HL-60 (cell line): ENCODE results near the gene INPP5E.

Source experiments
- DNase-seq, 2 experiments: peaks; one replicate each; pipeline ENCODE4 v3.0.0-alpha.2; 2010 to 2020; ENCODE audit warnings: low read depth in 1 of 2, low spot score in 1 of 2
- H3K27ac ChIP-seq: fragments of 250-450 bp; sonication (Bioruptor Pico); replicated peaks from 2 replicates; pipeline ENCODE4 v1.5.1; 2020; ENCODE audit warnings: mild to moderate bottlenecking, moderate library complexity
- H3K27me3 ChIP-seq: fragments of 250-450 bp; sonication (Bioruptor Pico); 2 replicates; pipeline ENCODE4 v1.5.1; 2021; ENCODE audit warnings: mild to moderate bottlenecking, moderate library complexity; ENCODE audit not compliant: insufficient read depth, poor library complexity, severe bottlenecking
- H3K4me3 ChIP-seq: replicated peaks from 2 replicates; pipeline ENCODE4 v1.5.1; 2011; ENCODE audit warnings: mild to moderate bottlenecking, control low read depth, low read length; ENCODE audit not compliant: insufficient read depth
- CTCF ChIP-seq: IDR thresholded peaks from one replicate; pipeline ENCODE4 v1.5.1; 2011; ENCODE audit warnings: low read length, control low read depth, inconsistent platforms; ENCODE audit not compliant: insufficient read depth
- GABPA ChIP-seq: IDR thresholded peaks from 2 replicates; pipeline ENCODE4 v1.6.1; 2012; ENCODE audit warnings: low read depth
- POLR2AphosphoS5 ChIP-seq: IDR thresholded peaks from 2 replicates; pipeline ENCODE4 v1.6.1; 2012; ENCODE audit warnings: low read depth
- REST ChIP-seq: IDR thresholded peaks from 2 replicates; pipeline ENCODE4 v1.6.1; 2012; ENCODE audit warnings: low read depth; ENCODE audit not compliant: insufficient replicate concordance
- SPI1 ChIP-seq: IDR thresholded peaks from 2 replicates; pipeline ENCODE4 v1.6.1; 2012; ENCODE audit warnings: low read depth, mild to moderate bottlenecking, borderline replicate concordance

Gene INPP5E

GRCh38 chr9:136483589-136484152 is 44.0 kb upstream of the INPP5E start:
- Histone ChIP-seq H3K27ac (peak overlapping the region; percentile 99), H3K4me3 (peak overlapping the region; percentile 55), H3K27me3 (no peaks in the 10 kb centered on the region)
- peak; percentile 59 to 86 for DNase-seq
- TF ChIP-seq POLR2AphosphoS5: peak; percentile 68
- no peak for TF ChIP-seq SPI1
- TF ChIP-seq REST: peak; percentile 58
- no peak for TF ChIP-seq GABPA
- no peak for TF ChIP-seq CTCF

- H3K27me3 ChIP-seq: no peaks in the 10 kb centered on the region
- DNase-seq: peak; percentile 90 to 98
- H3K4me3 ChIP-seq: peak within 1 kb of the TSS; percentile 91
- H3K27ac ChIP-seq: peak within 1 kb of the TSS; percentile 99
- TF ChIP-seq SPI1 (no peak), POLR2AphosphoS5 (peak; percentile 51; the same call in 1 of the 2 replicates), REST (peak; percentile 57), GABPA (no peak)
Measured at GRCh38 chr9:136482793-136483588, 43.3 kb upstream of the INPP5E start, which contains the start of gene SEC16A. Gene SEC16A, minus strand, starts transcription at chr9:136483040. Its CDS starts 5,425 bp downstream, at chr9:136477615.

- TF ChIP-seq CTCF (no peak), REST (no peak), GABPA (no peak), SPI1 (no peak)
- H3K27ac ChIP-seq: peak overlapping the region; percentile 84
- H3K27me3 ChIP-seq: no peaks in the 10 kb centered on the region
- H3K4me3 ChIP-seq: peak overlapping the region; percentile 91
- peak; percentile 43 to 64 for DNase-seq
Measured at GRCh38 chr9:136482046-136482792, 42.6 kb upstream of the INPP5E start.
